HPDE6-E6E7 (cell line): Measurements from ENCODE around the gene SEMA6A.
A peak's percentile ranks its signal among the peaks of the same experiment; 100 is the strongest.

ENCODE experiments used
- DNase-seq: peaks from one replicate; pipeline ENCODE4 v3.0.0; 2011; ENCODE audit warnings: missing footprints; ENCODE audit errors: extremely low spot score

SEMA6A gene

GRCh38 chr5:116495786-116496357 is 78.8 kb downstream of the SEMA6A start:
- no peak for DNase-seq

DNA sequence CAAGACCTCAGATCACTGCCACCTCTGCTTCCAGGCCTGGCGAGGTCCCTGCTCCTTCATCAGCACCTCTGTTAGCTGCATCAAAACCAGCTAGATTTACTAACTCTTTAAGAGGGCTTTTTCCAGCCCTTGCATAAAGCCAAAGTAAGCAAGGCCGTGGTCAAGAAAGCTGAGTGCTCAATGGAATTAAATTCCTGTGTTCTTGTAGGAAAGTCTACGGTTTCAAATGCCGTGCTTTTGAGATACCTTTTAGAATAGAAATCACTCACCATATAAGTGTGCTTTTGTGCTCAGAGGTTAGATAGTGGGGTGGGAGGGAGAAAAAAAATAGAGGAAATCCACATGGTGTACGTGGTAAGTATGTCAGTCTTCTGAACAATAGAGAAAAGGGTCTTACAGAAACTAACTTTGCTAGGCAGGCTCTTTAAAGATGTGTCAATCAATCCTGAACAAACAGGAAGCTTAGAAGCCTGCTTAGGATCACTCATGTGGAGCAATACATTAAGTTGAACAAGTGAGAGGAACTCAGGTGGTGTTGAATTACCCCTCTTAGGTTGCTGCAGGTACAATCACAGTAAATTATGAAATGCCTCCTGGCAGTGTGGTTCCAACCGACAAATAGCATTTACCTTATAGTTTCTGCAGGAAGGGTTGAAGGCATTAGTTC is 79.7 kb downstream of the SEMA6A start:
- no peak for DNase-seq

- DNase-seq, result peak; percentile 49
Observed at GRCh38 chr5:116492776-116493175, 81.8 kb downstream of the SEMA6A start.

- peak; percentile 35 for DNase-seq
Observed at GRCh38 chr5:116492016-116492623, 82.5 kb downstream of the SEMA6A start.

- DNase-seq, result no peak
Observed at GRCh38 chr5:116488356-116489041, 86.1 kb downstream of the SEMA6A start.

- DNase-seq, result no peak
Observed at GRCh38 chr5:116487045-116487444, 87.6 kb downstream of the SEMA6A start.

GRCh38 chr5:116486588-116486987 is 88.0 kb downstream of the SEMA6A start:
- no peak for DNase-seq

DNA sequence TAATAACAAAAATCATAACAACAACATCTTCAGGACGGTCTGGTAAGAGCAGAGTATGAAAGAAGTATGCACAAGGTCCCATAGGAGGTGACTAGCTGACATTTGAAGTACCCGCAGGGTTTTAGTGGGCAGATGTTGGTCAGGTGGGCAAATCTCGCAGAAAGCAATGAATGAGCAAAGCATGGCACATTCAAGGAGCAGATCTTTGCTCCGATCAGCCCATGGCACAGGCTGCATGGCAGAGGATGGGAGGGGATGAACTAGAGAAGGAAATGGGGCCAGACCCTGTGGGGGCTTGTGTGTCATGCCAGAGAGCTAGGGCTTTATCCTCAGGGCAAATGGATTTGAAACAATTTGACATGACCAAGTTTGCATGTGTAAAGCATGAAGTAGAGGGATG is 90.0 kb downstream of the SEMA6A start:
- no peak for DNase-seq

GRCh38 chr5:116482394-116482793 is 92.2 kb downstream of the SEMA6A start:
- DNase-seq, result no peak

DNA sequence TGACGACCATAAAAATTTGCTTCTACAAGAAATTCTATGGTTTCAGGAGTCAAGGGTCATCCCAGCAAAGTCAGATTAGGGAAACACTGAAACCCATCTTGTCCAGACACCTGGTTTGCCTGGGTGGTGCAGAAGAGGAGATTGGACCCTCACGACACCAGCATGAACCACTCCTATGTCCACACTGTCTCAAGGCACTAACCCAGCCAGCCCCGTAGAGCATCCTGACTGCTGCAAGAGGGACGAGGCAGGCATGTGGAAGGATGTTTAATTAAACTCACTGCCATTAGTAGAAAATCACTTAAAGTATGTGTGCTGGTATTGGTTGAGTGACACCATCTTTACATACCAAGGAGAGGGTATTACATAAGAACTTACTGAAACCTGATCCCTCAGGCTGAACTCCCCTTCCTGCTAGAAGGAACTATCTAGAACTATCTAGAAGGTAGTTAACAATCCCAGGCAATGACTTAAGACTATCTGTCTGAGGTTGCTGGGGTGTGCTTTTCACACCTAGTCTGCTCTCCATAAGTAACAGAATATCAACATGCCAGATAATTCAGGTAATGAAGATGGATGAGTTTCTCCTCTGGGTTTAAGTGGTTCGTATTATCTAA is 93.6 kb downstream of the SEMA6A start:
- DNase-seq, result no peak

- DNase-seq, result no peak
Observed at GRCh38 chr5:116479776-116480675, 94.6 kb downstream of the SEMA6A start.

DNA sequence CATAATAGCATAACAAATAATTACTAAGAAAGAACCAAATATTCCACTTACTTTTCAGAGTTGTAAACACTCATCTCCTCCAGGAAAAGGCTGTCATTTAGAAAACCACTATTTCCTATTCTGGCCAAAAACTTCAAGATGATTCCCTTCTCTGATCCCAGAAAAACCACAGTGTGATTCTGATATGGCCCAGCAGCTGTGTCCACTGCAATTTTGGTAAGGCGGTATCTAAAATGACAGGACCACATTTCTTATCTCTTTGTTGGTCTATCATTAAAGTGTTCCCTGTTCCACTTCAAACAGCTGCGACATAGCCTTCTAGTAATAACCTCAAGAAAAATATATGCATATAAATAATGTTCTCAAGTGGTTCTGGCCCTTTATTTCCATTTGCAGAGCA is 96.1 kb downstream of the SEMA6A start:
- DNase-seq, result no peak

- no peak for DNase-seq
Observed at GRCh38 chr5:116476897-116477537, 97.6 kb downstream of the SEMA6A start.

DNA sequence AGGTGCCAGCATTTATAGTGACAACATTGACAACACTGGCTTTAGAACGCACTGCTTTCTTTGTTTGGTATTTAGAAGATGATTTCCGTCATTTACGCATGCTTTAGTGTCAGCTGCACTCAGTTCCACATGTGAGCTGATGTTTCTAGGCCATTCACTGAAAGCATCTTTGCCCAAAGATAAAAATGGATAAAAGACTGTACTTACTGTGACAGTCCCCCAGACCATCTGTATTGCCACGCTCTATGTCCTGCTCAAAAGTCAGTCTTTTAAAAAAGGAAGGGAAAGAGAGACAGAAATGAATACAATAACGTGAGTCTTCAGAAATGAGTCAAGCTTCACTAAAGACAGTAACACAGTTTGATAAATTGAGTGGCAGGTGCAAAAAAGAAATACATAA is 99.3 kb downstream of the SEMA6A start:
- no peak for DNase-seq

- DNase-seq, result no peak
Observed at GRCh38 chr5:116473706-116474105, 100.9 kb downstream of the SEMA6A start.

- no peak for DNase-seq
Observed at GRCh38 chr5:116472274-116472673, 102.3 kb downstream of the SEMA6A start.

GRCh38 chr5:116469631-116470030 is 105.0 kb downstream of the SEMA6A start:
- no peak for DNase-seq

GRCh38 chr5:116468583-116468982 is 106.0 kb downstream of the SEMA6A start:
- DNase-seq, result no peak

GRCh38 chr5:116467465-116467843 is 107.2 kb downstream of the SEMA6A start:
- DNase-seq, result no peak

DNA sequence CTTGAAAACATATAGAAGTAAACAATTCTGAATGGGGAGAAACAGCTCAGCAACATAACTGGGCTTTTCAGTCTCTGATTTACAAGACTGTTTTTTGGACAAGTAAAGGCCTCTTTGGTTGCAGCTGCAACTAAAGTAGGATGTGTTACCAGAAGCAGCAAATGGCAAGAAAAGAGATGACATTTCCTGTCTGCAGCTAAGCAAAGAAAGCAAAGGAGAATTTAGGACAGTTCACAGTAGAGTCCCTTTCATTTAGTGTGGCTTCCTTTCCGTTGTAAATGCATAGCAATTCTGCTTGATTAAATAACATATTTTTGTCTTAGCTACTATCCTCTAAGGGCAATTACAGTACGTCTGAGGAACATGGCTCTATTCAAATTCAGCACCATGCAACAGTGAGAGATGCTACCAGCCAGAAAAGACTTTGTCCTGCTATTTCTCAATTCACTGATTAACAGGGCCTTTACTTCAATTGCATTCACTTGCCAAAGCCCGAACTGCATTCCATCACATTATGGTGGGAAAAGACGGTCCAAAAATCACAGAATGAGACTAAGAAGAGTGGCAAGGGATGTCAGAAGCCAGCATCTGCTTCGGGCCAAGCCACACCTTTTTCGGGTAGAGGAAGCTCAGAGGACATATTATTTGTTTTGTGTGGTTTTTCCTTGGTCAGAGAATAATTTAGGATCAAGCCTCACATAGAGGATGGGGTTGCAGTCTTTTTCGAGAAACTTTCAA is 107.7 kb downstream of the SEMA6A start:
- DNase-seq, result no peak
